Loucy (cell line): Measurements from ENCODE around the gene ODC1.

Source experiments
- CTCF ChIP-seq: fragments of 200-600 bp; sonication (generic); conservative IDR thresholded peaks from 2 replicates; pipeline ENCODE4 v1.5.1; 2014; ENCODE audit warnings: mild to moderate bottlenecking, antibody characterized with exemption, low read length
- EZH2phosphoT487 ChIP-seq: fragments of 200-600 bp; IDR thresholded peaks from 2 replicates; pipeline ENCODE4 v1.6.1; 2018; ENCODE audit warnings: antibody characterized with exemption, mild to moderate bottlenecking, moderate library complexity, borderline replicate concordance

GRCh38 chr2:10410823-10411437, 37.2 kb downstream of the ODC1 start:
- TF ChIP-seq CTCF (no peak), EZH2phosphoT487 (no peak)
